Eye (tissue), 1 donor: ENCODE results near the gene SPATA12.

Source experiments
- DNase-seq: peaks from one replicate; pipeline ENCODE4 v3.0.0-alpha.2; 2015

The SPATA12 gene

GRCh38 chr3:57120451-57121174 is 60.1 kb downstream of the SPATA12 start:
- DNase-seq = no peak
